Breast epithelium (tissue), 4 donors: ENCODE results near the gene DLD. TPM values are rescaled to one million over a fixed set of nuclear protein-coding genes. Genes with fewer than 3 reads are reported as not detected.
"Not testable (repeated sequence)": the region's sequence is repeated elsewhere in the genome, so short reads cannot be mapped to it uniquely, and the experiment has no call there.

Source experiments
- DNase-seq, 2 donors: peaks; one replicate each; pipeline ENCODE4 v3.0.0-alpha.2; 2019; ENCODE audit warnings: low spot score in 2 of 2
- H3K27ac ChIP-seq, 2 donors: fragments of 200-600 bp; sonication (generic) in 1 of 2; one replicate each; pipeline ENCODE4 v1.5.1; 2016 to 2019; ENCODE audit warnings: mild to moderate bottlenecking in 1 of 2
- H3K27me3 ChIP-seq, 2 donors: fragments of 200-600 bp; sonication (generic) in 1 of 2; one replicate each; pipeline versions ENCODE4 v1.5.1 to v1.6.0; 2017 to 2019; ENCODE audit warnings: control low read depth in 1 of 2, mild to moderate bottlenecking in 1 of 2
- H3K36me3 ChIP-seq: fragments of 200-600 bp; one replicate; pipeline ENCODE4 v1.5.1; 2019
- H3K4me1 ChIP-seq, 2 donors: fragments of 200-600 bp; sonication (generic); one replicate each; pipeline ENCODE4 v1.5.1; 2016 to 2019; ENCODE audit warnings: control low read depth in 1 of 2
- H3K4me3 ChIP-seq, 3 donors: fragments of 200-600 bp; sonication (generic); 1 replicate in 2 of 3; 2 replicates in 1 of 3; pipeline ENCODE4 v1.5.1; 2016 to 2019; ENCODE audit warnings: mild to moderate bottlenecking in 3 of 3, moderate library complexity in 2 of 3
- H3K9me3 ChIP-seq, 2 donors: fragments of 200-600 bp; sonication (generic) in 1 of 2; one replicate each; pipeline ENCODE4 v1.5.1; 2016 to 2019; ENCODE audit warnings: control low read depth in 1 of 2
- CTCF ChIP-seq, 3 donors: fragments of 450-650 bp; IDR thresholded peaks; one replicate each; pipeline ENCODE4 v1.5.1; 2016 to 2017; ENCODE audit warnings: antibody characterized with exemption in 3 of 3, mild to moderate bottlenecking in 3 of 3, moderate library complexity in 3 of 3
- POLR2A ChIP-seq: fragments of 450-650 bp; IDR thresholded peaks from one replicate; pipeline ENCODE4 v1.6.1; 2016; ENCODE audit warnings: antibody characterized with exemption, mild to moderate bottlenecking, moderate library complexity
- POLR2AphosphoS5 ChIP-seq, 3 donors: sonication (generic); formaldehyde crosslinking; IDR thresholded peaks; one replicate each; pipeline ENCODE4 v1.6.1; 2017; ENCODE audit warnings: antibody characterized with exemption in 3 of 3
- intact Hi-C: fragments of 100-400 bp; cut with DNase I; formaldehyde crosslinking; loops from one replicate; pipeline ENCODE4 v1.15.1; 2023; ENCODE audit warnings: low total_unique reads
- total RNA-seq, 3 donors: library from RNA; depleted of rRNA; stranded (reverse); fragments of >200 nt; gene quantifications; one replicate each; pipeline ENCODE4 v1.1.0, GENCODE V29; 2016

The DLD gene
- total RNA-seq: 10 to 100 TPM; 57.5 to 74.1 (median 58.3) TPM

- TF ChIP-seq POLR2A (peak; percentile 89), CTCF (IDR thresholded peaks at IDR 0.05) (no peak), POLR2AphosphoS5 (IDR thresholded peaks at IDR 0.05) (peak; percentile 90 to 96 (median 92))
- no peaks in the 10 kb centered on the region for H3K27me3 ChIP-seq
- peak within 1 kb of the TSS; percentile 69 to 86 (median 80) for H3K4me3 ChIP-seq
- intact Hi-C loops: no loop called here
- peak within 1 kb of the TSS; percentile 95 for H3K27ac ChIP-seq
- H3K9me3 ChIP-seq: no peaks in the 10 kb centered on the region
- no peaks in the 10 kb centered on the region for H3K4me1 ChIP-seq
- no peaks in the 10 kb centered on the region for H3K36me3 ChIP-seq
- DNase-seq: peak; percentile 91 to 93
Measured at GRCh38 chr7:107890962-107891635, at the start of gene DLD. TSS of gene DLD (plus strand) at chr7:107891183. CDS start at chr7:107891251, 68 bp downstream.

- Histone ChIP-seq H3K27ac (no peak overlapping the region), H3K27me3 (no peaks in the 10 kb centered on the region), H3K36me3 (no peaks in the 10 kb centered on the region), H3K9me3 (no peaks in the 10 kb centered on the region), H3K4me1 (no peaks in the 10 kb centered on the region), H3K4me3 (no peak overlapping the region)
- TF ChIP-seq POLR2AphosphoS5 (IDR thresholded peaks at IDR 0.05) (no peak), CTCF (IDR thresholded peaks at IDR 0.05) (no peak)
- no peak for DNase-seq
- intact Hi-C loops: no loop called here
Measured at GRCh38 chr7:107842213-107842612, 48.8 kb upstream of the DLD start.

- Histone ChIP-seq H3K9me3 (peaks cover 0 to under 1% of the 10 kb centered on the region in 2 donors), H3K27me3 (no peaks in the 10 kb centered on the region), H3K4me1 (no peaks in the 10 kb centered on the region), H3K27ac (no peak overlapping the region), H3K4me3 (no peak overlapping the region), H3K36me3 (no peaks in the 10 kb centered on the region)
- intact Hi-C loops: no loop called here
- DNase-seq: no peak
- no peak for TF ChIP-seq POLR2AphosphoS5 (IDR thresholded peaks at IDR 0.05)
Measured at GRCh38 chr7:107843184-107843583, 47.8 kb upstream of the DLD start.

- Histone ChIP-seq H3K36me3 (no peaks in the 10 kb centered on the region), H3K27me3 (no peaks in the 10 kb centered on the region), H3K27ac (no peak overlapping the region), H3K9me3 (peaks cover 0 to 3% of the 10 kb centered on the region in 2 donors), H3K4me3 (no peak overlapping the region), H3K4me1 (no peaks in the 10 kb centered on the region)
- intact Hi-C loops: no loop called here
- DNase-seq: no peak
- TF ChIP-seq POLR2AphosphoS5 (IDR thresholded peaks at IDR 0.05) (no peak), CTCF (IDR thresholded peaks at IDR 0.05) (no peak), POLR2A (no peak)
Measured at GRCh38 chr7:107846324-107846723, 44.7 kb upstream of the DLD start.

- H3K4me1 ChIP-seq: no peaks in the 10 kb centered on the region
- no peak overlapping the region for H3K4me3 ChIP-seq
- no peak overlapping the region for H3K27ac ChIP-seq
- H3K27me3 ChIP-seq: no peaks in the 10 kb centered on the region
- TF ChIP-seq POLR2A (no peak), POLR2AphosphoS5 (IDR thresholded peaks at IDR 0.05) (no peak), CTCF (IDR thresholded peaks at IDR 0.05) (no peak)
- intact Hi-C loops: no loop called here
- peaks cover 0 to 3% of the 10 kb centered on the region in 2 donors for H3K9me3 ChIP-seq
- DNase-seq: no peak
- no peaks in the 10 kb centered on the region for H3K36me3 ChIP-seq
Measured at GRCh38 chr7:107847168-107847835, 43.7 kb upstream of the DLD start.

GRCh38 chr7:107847836-107848175, 43.2 kb upstream of the DLD start:
- not testable (repeated sequence) for H3K9me3 ChIP-seq

GRCh38 chr7:107848211-107848610, 42.8 kb upstream of the DLD start:
- H3K27ac ChIP-seq, H3K36me3 ChIP-seq, intact Hi-C loops, H3K27me3 ChIP-seq, H3K9me3 ChIP-seq, H3K4me3 ChIP-seq, DNase-seq, H3K4me1 ChIP-seq: not testable (repeated sequence)

More at GRCh38 chr7:107847836-107848175, 43.2 kb upstream of the DLD start:
- H3K4me3 ChIP-seq, H3K4me1 ChIP-seq, intact Hi-C loops, H3K27me3 ChIP-seq, H3K27ac ChIP-seq, H3K36me3 ChIP-seq, DNase-seq: not testable (repeated sequence)
